Measurements from ENCODE around the gene FITM2.

The FITM2 gene

GRCh38 chr20:44336725-44337380, 25.9 kb upstream of the FITM2 start, which contains the start of gene R3HDML:
Gene R3HDML, plus strand, starts transcription at chr20:44337043. Its CDS starts 115 bp downstream, at chr20:44337158.
- Histone ChIP-seq H3K4me1 (ENCODE audit: control insufficient read depth, low read length) (no peaks in the 10 kb centered on the region), H4K20me1 (ENCODE audit: control insufficient read depth, insufficient read depth, low read depth, low read length) (no peaks in the 10 kb centered on the region), H3K4me2 (ENCODE audit: low read length) (no peak within 1 kb of the TSS), H3K9me2 (replicated peaks; ENCODE audit: control insufficient read depth, low read length) (no peaks in the 10 kb centered on the region), H3K4me3 (ENCODE audit: low read length) (no peak within 1 kb of the TSS), H3K27me3 (ENCODE audit: control insufficient read depth, low read length) (no peaks in the 10 kb centered on the region), H3F3A (ENCODE audit: control insufficient read depth, insufficient read depth) (no peaks in the 10 kb centered on the region), H3K9me3 (ENCODE audit: control insufficient read depth, insufficient read depth, low read length) (no peaks in the 10 kb centered on the region), H3K36me3 (ENCODE audit: control insufficient read depth, low read length) (no peaks in the 10 kb centered on the region), H3K79me2 (ENCODE audit: control insufficient read depth, low read length) (no peaks in the 10 kb centered on the region), H3K27ac (ENCODE audit: low read depth, low read length) (no peak within 1 kb of the TSS)
- no peak for TF ChIP-seq CTCF (IDR thresholded peaks at IDR 0.05; ENCODE audit: low read depth, low read length, poor library complexity, severe bottlenecking)
- TF ChIP-seq EZH2phosphoT487 (IDR thresholded peaks at IDR 0.05; ENCODE audit: borderline replicate concordance, low read length) = no peak

- Histone ChIP-seq H3K27ac (ENCODE audit: low read depth, low read length) (no peak overlapping the region), H3K4me3 (ENCODE audit: low read length) (no peak overlapping the region), H3K27me3 (ENCODE audit: control insufficient read depth, low read length) (no peaks in the 10 kb centered on the region), H3K4me2 (ENCODE audit: low read length) (no peak overlapping the region), H4K20me1 (ENCODE audit: control insufficient read depth, insufficient read depth, low read depth, low read length) (no peaks in the 10 kb centered on the region), H3K4me1 (ENCODE audit: control insufficient read depth, low read length) (no peaks in the 10 kb centered on the region), H3K79me2 (ENCODE audit: control insufficient read depth, low read length) (no peaks in the 10 kb centered on the region), H3K36me3 (ENCODE audit: control insufficient read depth, low read length) (no peaks in the 10 kb centered on the region), H3K9me3 (ENCODE audit: control insufficient read depth, insufficient read depth, low read length) (no peaks in the 10 kb centered on the region), H3K9me2 (replicated peaks; ENCODE audit: control insufficient read depth, low read length) (no peaks in the 10 kb centered on the region), H3F3A (ENCODE audit: control insufficient read depth, insufficient read depth) (no peaks in the 10 kb centered on the region)
- TF ChIP-seq CTCF (IDR thresholded peaks at IDR 0.05; ENCODE audit: low read depth, low read length, poor library complexity, severe bottlenecking) (no peak), EZH2phosphoT487 (IDR thresholded peaks at IDR 0.05; ENCODE audit: borderline replicate concordance, low read length) (no peak)
These were observed 25.1 kb upstream of the FITM2 start for GRCh38 chr20:44336086-44336485.

GRCh38 chr20:44335675-44336074, 24.7 kb upstream of the FITM2 start:
- H3K4me2 ChIP-seq (ENCODE audit: low read length) = no peak overlapping the region

More at GRCh38 chr20:44335675-44336074, 24.7 kb upstream of the FITM2 start:
- H3K27me3 ChIP-seq (ENCODE audit: control insufficient read depth, low read length) = no peaks in the 10 kb centered on the region
- H3K4me3 ChIP-seq (ENCODE audit: low read length) = no peak overlapping the region
- no peaks in the 10 kb centered on the region for H3K4me1 ChIP-seq (ENCODE audit: control insufficient read depth, low read length)
- no peaks in the 10 kb centered on the region for H3K9me2 ChIP-seq (replicated peaks; ENCODE audit: control insufficient read depth, low read length)
- H3K79me2 ChIP-seq (ENCODE audit: control insufficient read depth, low read length) = no peaks in the 10 kb centered on the region
- H3F3A ChIP-seq (ENCODE audit: control insufficient read depth, insufficient read depth) = no peaks in the 10 kb centered on the region
- TF ChIP-seq CTCF (IDR thresholded peaks at IDR 0.05; ENCODE audit: low read depth, low read length, poor library complexity, severe bottlenecking) = no peak
- no peak for TF ChIP-seq EZH2phosphoT487 (IDR thresholded peaks at IDR 0.05; ENCODE audit: borderline replicate concordance, low read length)
- H3K36me3 ChIP-seq (ENCODE audit: control insufficient read depth, low read length) = no peaks in the 10 kb centered on the region
- H3K27ac ChIP-seq (ENCODE audit: low read depth, low read length) = no peak overlapping the region
- H3K9me3 ChIP-seq (ENCODE audit: control insufficient read depth, insufficient read depth, low read length) = no peaks in the 10 kb centered on the region
- H4K20me1 ChIP-seq (ENCODE audit: control insufficient read depth, insufficient read depth, low read depth, low read length) = no peaks in the 10 kb centered on the region

Data from DOHH2 (cell line).